HG03342 (cell line): ENCODE measurements around the gene MACROD1.

Experiments
- ATAC-seq: cut with Tn5 transposase; IDR thresholded peaks from one replicate; pipeline ENCODE4 v1.9.1; 2021; ENCODE audit warnings: mild to moderate bottlenecking, moderate library complexity; ENCODE audit not compliant: unreplicated experiment

The MACROD1 gene

GRCh38 chr11:64020976-64021756, 144.7 kb downstream of the MACROD1 start:
- ATAC-seq = no peak

GRCh38 chr11:64019106-64020037, 146.5 kb downstream of the MACROD1 start:
- no peak for ATAC-seq

GRCh38 chr11:64018310-64018709, 147.6 kb downstream of the MACROD1 start:
- ATAC-seq = no peak

GRCh38 chr11:64017945-64018224, 148.0 kb downstream of the MACROD1 start:
- no peak for ATAC-seq

GRCh38 chr11:64015935-64016845, 149.7 kb downstream of the MACROD1 start:
- ATAC-seq = no peak

- ATAC-seq = no peak
Measured at GRCh38 chr11:64015510-64015909, 150.4 kb downstream of the MACROD1 start.

GRCh38 chr11:64014356-64014755, 151.6 kb downstream of the MACROD1 start:
- no peak for ATAC-seq

GRCh38 chr11:64013141-64013896, 152.6 kb downstream of the MACROD1 start:
- ATAC-seq = no peak

GRCh38 chr11:64011371-64011770, 154.5 kb downstream of the MACROD1 start:
- no peak for ATAC-seq

- no peak for ATAC-seq
Measured at GRCh38 chr11:64010783-64011182, 155.1 kb downstream of the MACROD1 start.

- no peak for ATAC-seq
Measured at GRCh38 chr11:64009710-64010109, 156.2 kb downstream of the MACROD1 start.

- no peak for ATAC-seq
Measured at GRCh38 chr11:64008914-64009633, 156.8 kb downstream of the MACROD1 start.

GRCh38 chr11:64008283-64008913, 157.5 kb downstream of the MACROD1 start:
- no peak for ATAC-seq

- ATAC-seq = no peak
Measured at GRCh38 chr11:64007629-64008282, 158.2 kb downstream of the MACROD1 start.

- no peak for ATAC-seq
Measured at GRCh38 chr11:64007160-64007628, 158.7 kb downstream of the MACROD1 start.

- ATAC-seq = no peak
Measured at GRCh38 chr11:64006398-64006797, 159.5 kb downstream of the MACROD1 start.

GRCh38 chr11:64005691-64006090, 160.2 kb downstream of the MACROD1 start:
- no peak for ATAC-seq

GRCh38 chr11:64004590-64004984, 161.3 kb downstream of the MACROD1 start:
- ATAC-seq = no peak
